ENCODE data around the gene ADM2. TPM values are rescaled to one million over a fixed set of nuclear protein-coding genes. Genes with fewer than 3 reads are reported as not detected.
A peak's percentile ranks its signal among the peaks of the same experiment; 100 is the strongest.

The ADM2 gene
- total and polyA plus RNA-seq, 2 of the 13 experiments (the other 11 are each of a cell fraction or from before 2014, with no cell fraction given) = 1.2 to 3.0 TPM

DNA sequence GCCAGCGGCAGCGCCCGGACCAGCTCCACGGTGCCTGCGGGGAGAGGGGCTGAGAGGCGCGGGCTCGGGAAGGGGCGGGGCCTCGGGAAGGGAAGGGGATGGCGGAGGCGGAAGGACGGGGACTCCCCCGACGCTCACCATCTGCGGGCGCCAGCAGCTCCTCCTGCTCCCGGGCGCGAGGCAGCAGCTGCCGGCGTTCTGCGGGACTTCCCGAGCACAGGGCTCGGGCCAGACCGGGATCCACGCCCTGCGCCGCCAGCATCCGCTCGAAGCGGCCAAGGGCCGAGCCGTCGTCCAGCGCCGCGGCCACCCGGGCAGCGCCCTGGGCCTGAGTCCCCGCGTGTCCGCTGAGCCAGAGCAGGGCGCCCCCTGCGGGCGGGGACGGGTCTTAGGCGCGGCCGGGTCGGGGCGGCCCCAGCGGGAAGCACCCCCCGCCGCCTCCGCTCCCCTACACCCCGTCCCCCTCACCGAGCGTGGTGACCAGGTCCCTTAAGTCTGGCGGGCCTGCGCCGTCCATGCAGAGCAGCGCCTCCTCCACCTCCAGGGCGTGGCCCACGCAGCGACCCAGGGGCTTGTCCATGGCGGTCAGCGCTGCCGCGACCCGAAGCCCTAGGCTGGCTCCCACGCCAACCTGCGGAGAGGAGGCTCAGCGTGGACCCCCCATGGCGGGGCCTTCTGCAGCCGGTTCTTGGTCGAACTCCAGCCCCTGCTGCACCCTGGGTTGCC is 44.9 kb downstream of the ADM2 start (continued):
- TF ChIP-seq, protein P1, sequence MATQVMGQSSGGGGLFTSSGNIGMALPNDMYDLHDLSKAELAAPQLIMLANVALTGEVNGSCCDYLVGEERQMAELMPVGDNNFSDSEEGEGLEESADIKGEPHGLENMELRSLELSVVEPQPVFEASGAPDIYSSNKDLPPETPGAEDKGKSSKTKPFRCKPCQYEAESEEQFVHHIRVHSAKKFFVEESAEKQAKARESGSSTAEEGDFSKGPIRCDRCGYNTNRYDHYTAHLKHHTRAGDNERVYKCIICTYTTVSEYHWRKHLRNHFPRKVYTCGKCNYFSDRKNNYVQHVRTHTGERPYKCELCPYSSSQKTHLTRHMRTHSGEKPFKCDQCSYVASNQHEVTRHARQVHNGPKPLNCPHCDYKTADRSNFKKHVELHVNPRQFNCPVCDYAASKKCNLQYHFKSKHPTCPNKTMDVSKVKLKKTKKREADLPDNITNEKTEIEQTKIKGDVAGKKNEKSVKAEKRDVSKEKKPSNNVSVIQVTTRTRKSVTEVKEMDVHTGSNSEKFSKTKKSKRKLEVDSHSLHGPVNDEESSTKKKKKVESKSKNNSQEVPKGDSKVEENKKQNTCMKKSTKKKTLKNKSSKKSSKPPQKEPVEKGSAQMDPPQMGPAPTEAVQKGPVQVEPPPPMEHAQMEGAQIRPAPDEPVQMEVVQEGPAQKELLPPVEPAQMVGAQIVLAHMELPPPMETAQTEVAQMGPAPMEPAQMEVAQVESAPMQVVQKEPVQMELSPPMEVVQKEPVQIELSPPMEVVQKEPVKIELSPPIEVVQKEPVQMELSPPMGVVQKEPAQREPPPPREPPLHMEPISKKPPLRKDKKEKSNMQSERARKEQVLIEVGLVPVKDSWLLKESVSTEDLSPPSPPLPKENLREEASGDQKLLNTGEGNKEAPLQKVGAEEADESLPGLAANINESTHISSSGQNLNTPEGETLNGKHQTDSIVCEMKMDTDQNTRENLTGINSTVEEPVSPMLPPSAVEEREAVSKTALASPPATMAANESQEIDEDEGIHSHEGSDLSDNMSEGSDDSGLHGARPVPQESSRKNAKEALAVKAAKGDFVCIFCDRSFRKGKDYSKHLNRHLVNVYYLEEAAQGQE (IDR thresholded peaks at IDR 0.05; ENCODE audit: borderline replicate concordance in 1 of 2, low read depth in 1 of 2, low read length in 2 of 2) = no peak
- TF ChIP-seq, protein P2, sequence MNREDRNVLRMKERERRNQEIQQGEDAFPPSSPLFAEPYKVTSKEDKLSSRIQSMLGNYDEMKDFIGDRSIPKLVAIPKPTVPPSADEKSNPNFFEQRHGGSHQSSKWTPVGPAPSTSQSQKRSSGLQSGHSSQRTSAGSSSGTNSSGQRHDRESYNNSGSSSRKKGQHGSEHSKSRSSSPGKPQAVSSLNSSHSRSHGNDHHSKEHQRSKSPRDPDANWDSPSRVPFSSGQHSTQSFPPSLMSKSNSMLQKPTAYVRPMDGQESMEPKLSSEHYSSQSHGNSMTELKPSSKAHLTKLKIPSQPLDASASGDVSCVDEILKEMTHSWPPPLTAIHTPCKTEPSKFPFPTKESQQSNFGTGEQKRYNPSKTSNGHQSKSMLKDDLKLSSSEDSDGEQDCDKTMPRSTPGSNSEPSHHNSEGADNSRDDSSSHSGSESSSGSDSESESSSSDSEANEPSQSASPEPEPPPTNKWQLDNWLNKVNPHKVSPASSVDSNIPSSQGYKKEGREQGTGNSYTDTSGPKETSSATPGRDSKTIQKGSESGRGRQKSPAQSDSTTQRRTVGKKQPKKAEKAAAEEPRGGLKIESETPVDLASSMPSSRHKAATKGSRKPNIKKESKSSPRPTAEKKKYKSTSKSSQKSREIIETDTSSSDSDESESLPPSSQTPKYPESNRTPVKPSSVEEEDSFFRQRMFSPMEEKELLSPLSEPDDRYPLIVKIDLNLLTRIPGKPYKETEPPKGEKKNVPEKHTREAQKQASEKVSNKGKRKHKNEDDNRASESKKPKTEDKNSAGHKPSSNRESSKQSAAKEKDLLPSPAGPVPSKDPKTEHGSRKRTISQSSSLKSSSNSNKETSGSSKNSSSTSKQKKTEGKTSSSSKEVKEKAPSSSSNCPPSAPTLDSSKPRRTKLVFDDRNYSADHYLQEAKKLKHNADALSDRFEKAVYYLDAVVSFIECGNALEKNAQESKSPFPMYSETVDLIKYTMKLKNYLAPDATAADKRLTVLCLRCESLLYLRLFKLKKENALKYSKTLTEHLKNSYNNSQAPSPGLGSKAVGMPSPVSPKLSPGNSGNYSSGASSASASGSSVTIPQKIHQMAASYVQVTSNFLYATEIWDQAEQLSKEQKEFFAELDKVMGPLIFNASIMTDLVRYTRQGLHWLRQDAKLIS (CRISPR knock-in tag; IDR thresholded peaks at IDR 0.05) = no peak
- TF ChIP-seq, protein P3, sequence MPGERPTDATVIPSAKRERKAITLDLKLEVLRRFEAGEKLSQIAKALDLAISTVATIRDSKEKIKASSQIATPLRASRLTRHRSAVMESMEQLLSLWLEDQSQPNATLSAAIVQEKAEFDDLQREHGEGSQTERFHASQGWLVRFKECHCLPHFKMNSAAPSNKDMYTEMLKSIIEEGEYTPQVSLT (CRISPR knock-in tag; IDR thresholded peaks at IDR 0.05; ENCODE audit: borderline replicate concordance, low read depth) = no peak; the same call in 1 of the 2 replicates
- TF ChIP-seq, protein P4, sequence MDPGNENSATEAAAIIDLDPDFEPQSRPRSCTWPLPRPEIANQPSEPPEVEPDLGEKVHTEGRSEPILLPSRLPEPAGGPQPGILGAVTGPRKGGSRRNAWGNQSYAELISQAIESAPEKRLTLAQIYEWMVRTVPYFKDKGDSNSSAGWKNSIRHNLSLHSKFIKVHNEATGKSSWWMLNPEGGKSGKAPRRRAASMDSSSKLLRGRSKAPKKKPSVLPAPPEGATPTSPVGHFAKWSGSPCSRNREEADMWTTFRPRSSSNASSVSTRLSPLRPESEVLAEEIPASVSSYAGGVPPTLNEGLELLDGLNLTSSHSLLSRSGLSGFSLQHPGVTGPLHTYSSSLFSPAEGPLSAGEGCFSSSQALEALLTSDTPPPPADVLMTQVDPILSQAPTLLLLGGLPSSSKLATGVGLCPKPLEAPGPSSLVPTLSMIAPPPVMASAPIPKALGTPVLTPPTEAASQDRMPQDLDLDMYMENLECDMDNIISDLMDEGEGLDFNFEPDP (CRISPR knock-in tag; conservative IDR thresholded peaks at IDR 0.05) = no peak
- TF ChIP-seq THAP11 (CRISPR knock-in tag; IDR thresholded peaks at IDR 0.05) = no peak
- peak; percentile 3; the same call in 1 of the 2 replicates for TF ChIP-seq ZNF780A (CRISPR knock-in tag; IDR thresholded peaks at IDR 0.05)
- TF ChIP-seq CBX1 (IDR thresholded peaks at IDR 0.05; ENCODE audit: low read depth) = no peak
- TF ChIP-seq, protein P5, sequence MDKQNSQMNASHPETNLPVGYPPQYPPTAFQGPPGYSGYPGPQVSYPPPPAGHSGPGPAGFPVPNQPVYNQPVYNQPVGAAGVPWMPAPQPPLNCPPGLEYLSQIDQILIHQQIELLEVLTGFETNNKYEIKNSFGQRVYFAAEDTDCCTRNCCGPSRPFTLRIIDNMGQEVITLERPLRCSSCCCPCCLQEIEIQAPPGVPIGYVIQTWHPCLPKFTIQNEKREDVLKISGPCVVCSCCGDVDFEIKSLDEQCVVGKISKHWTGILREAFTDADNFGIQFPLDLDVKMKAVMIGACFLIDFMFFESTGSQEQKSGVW (CRISPR knock-in tag; IDR thresholded peaks at IDR 0.05; ENCODE audit: borderline replicate concordance) = 0 out of 2 replicates have a peak, but pooled peaks have one; percentile 66
- no peak; the same call in 1 of the 2 replicates for TF ChIP-seq HES4 (CRISPR knock-in tag; IDR thresholded peaks at IDR 0.05; ENCODE audit: borderline replicate concordance)
- peak; percentile 44; the same call in 1 of the 2 replicates for TF ChIP-seq ZFP90 (CRISPR knock-in tag; IDR thresholded peaks at IDR 0.05; ENCODE audit: borderline replicate concordance)
- no peak for TF ChIP-seq NBN (conservative IDR thresholded peaks at IDR 0.05)
- TF ChIP-seq, protein P6, sequence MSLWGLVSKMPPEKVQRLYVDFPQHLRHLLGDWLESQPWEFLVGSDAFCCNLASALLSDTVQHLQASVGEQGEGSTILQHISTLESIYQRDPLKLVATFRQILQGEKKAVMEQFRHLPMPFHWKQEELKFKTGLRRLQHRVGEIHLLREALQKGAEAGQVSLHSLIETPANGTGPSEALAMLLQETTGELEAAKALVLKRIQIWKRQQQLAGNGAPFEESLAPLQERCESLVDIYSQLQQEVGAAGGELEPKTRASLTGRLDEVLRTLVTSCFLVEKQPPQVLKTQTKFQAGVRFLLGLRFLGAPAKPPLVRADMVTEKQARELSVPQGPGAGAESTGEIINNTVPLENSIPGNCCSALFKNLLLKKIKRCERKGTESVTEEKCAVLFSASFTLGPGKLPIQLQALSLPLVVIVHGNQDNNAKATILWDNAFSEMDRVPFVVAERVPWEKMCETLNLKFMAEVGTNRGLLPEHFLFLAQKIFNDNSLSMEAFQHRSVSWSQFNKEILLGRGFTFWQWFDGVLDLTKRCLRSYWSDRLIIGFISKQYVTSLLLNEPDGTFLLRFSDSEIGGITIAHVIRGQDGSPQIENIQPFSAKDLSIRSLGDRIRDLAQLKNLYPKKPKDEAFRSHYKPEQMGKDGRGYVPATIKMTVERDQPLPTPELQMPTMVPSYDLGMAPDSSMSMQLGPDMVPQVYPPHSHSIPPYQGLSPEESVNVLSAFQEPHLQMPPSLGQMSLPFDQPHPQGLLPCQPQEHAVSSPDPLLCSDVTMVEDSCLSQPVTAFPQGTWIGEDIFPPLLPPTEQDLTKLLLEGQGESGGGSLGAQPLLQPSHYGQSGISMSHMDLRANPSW (CRISPR knock-in tag; IDR thresholded peaks at IDR 0.05; ENCODE audit: borderline replicate concordance) = no peak
- peak; percentile 41; the same call in 1 of the 2 replicates for TF ChIP-seq ADNP (CRISPR knock-in tag; IDR thresholded peaks at IDR 0.05)

Data from HepG2 (cell line).